ENCODE data around the gene SMIM8. TPM values are rescaled to one million over a fixed set of nuclear protein-coding genes. Genes with fewer than 3 reads are reported as not detected.
"Not testable (repeated sequence)": the region's sequence is repeated elsewhere in the genome, so short reads cannot be mapped to it uniquely, and the experiment has no call there.

The SMIM8 gene
- 7.0 and 8.2 TPM in 2 replicates for total RNA-seq (2014; rRNA removed; shearing (Covaris generic))

- peak; percentile 94 for DNase-seq
- Histone ChIP-seq H3K36me3 (replicated peaks; ENCODE audit: control insufficient read depth, insufficient read depth, low read length) (no peaks in the 10 kb centered on the region), H3K27me3 (ENCODE audit: control insufficient read depth, insufficient read depth, low read length) (no peaks in the 10 kb centered on the region), H3K4me3 (ENCODE audit: insufficient read depth, low read depth, low read length) (peak within 1 kb of the TSS; percentile 98)
Measured at GRCh38 chr6:87322304-87323212, at the start of gene SMIM8. Gene SMIM8, plus strand, starts transcription at chr6:87322588. Its CDS starts 14,444 bp downstream, at chr6:87337032.

- Histone ChIP-seq H3K36me3 (replicated peaks; ENCODE audit: control insufficient read depth, insufficient read depth, low read length) (no peaks in the 10 kb centered on the region), H3K27me3 (ENCODE audit: control insufficient read depth, insufficient read depth, low read length) (no peaks in the 10 kb centered on the region), H3K4me3 (ENCODE audit: insufficient read depth, low read depth, low read length) (no peak overlapping the region)
- no peak for DNase-seq
Measured at GRCh38 chr6:87274660-87275274, 47.6 kb upstream of the SMIM8 start.

- H3K27me3 ChIP-seq (ENCODE audit: control insufficient read depth, insufficient read depth, low read length) = no peaks in the 10 kb centered on the region
- no peak for DNase-seq
- no peak overlapping the region for H3K4me3 ChIP-seq (ENCODE audit: insufficient read depth, low read depth, low read length)
- H3K36me3 ChIP-seq (replicated peaks; ENCODE audit: control insufficient read depth, insufficient read depth, low read length) = no peaks in the 10 kb centered on the region
Measured at GRCh38 chr6:87276624-87277023, 45.8 kb upstream of the SMIM8 start.

GRCh38 chr6:87277123-87277522 is 45.3 kb upstream of the SMIM8 start:
- Histone ChIP-seq H3K36me3 (replicated peaks; ENCODE audit: control insufficient read depth, insufficient read depth, low read length) (no peaks in the 10 kb centered on the region), H3K4me3 (ENCODE audit: insufficient read depth, low read depth, low read length) (no peak overlapping the region), H3K27me3 (ENCODE audit: control insufficient read depth, insufficient read depth, low read length) (no peaks in the 10 kb centered on the region)
- DNase-seq = no peak

GRCh38 chr6:87279196-87279595 is 43.2 kb upstream of the SMIM8 start:
- H3K4me3 ChIP-seq (ENCODE audit: insufficient read depth, low read depth, low read length) = no peak overlapping the region
- no peaks in the 10 kb centered on the region for H3K27me3 ChIP-seq (ENCODE audit: control insufficient read depth, insufficient read depth, low read length)
- no peaks in the 10 kb centered on the region for H3K36me3 ChIP-seq (replicated peaks; ENCODE audit: control insufficient read depth, insufficient read depth, low read length)
- no peak for DNase-seq

GRCh38 chr6:87281426-87281825 is 41.0 kb upstream of the SMIM8 start:
- Histone ChIP-seq H3K27me3 (ENCODE audit: control insufficient read depth, insufficient read depth, low read length) (no peaks in the 10 kb centered on the region), H3K36me3 (replicated peaks; ENCODE audit: control insufficient read depth, insufficient read depth, low read length) (no peaks in the 10 kb centered on the region), H3K4me3 (ENCODE audit: insufficient read depth, low read depth, low read length) (no peak overlapping the region)
- no peak for DNase-seq

- H3K4me3 ChIP-seq (ENCODE audit: insufficient read depth, low read depth, low read length) = no peak overlapping the region
- DNase-seq = no peak
Measured at GRCh38 chr6:87282743-87283142, 39.6 kb upstream of the SMIM8 start.

GRCh38 chr6:87283461-87283860 is 38.9 kb upstream of the SMIM8 start:
- Histone ChIP-seq H3K36me3 (replicated peaks; ENCODE audit: control insufficient read depth, insufficient read depth, low read length) (no peaks in the 10 kb centered on the region), H3K4me3 (ENCODE audit: insufficient read depth, low read depth, low read length) (no peak overlapping the region), H3K27me3 (ENCODE audit: control insufficient read depth, insufficient read depth, low read length) (no peaks in the 10 kb centered on the region)
- DNase-seq = no peak

More at GRCh38 chr6:87282743-87283142, 39.6 kb upstream of the SMIM8 start:
- Histone ChIP-seq H3K36me3 (replicated peaks; ENCODE audit: control insufficient read depth, insufficient read depth, low read length) (no peaks in the 10 kb centered on the region), H3K27me3 (ENCODE audit: control insufficient read depth, insufficient read depth, low read length) (no peaks in the 10 kb centered on the region)

- H3K27me3 ChIP-seq (ENCODE audit: control insufficient read depth, insufficient read depth, low read length) = no peaks in the 10 kb centered on the region
- H3K36me3 ChIP-seq (replicated peaks; ENCODE audit: control insufficient read depth, insufficient read depth, low read length) = no peaks in the 10 kb centered on the region
- no peak for DNase-seq
- no peak overlapping the region for H3K4me3 ChIP-seq (ENCODE audit: insufficient read depth, low read depth, low read length)
Measured at GRCh38 chr6:87287251-87287650, 35.1 kb upstream of the SMIM8 start.

GRCh38 chr6:87289571-87289970 is 32.8 kb upstream of the SMIM8 start:
- H3K4me3 ChIP-seq (ENCODE audit: insufficient read depth, low read depth, low read length) = no peak overlapping the region

GRCh38 chr6:87291883-87292282 is 30.5 kb upstream of the SMIM8 start:
- Histone ChIP-seq H3K27me3 (ENCODE audit: control insufficient read depth, insufficient read depth, low read length) (no peaks in the 10 kb centered on the region), H3K36me3 (replicated peaks; ENCODE audit: control insufficient read depth, insufficient read depth, low read length) (no peaks in the 10 kb centered on the region), H3K4me3 (ENCODE audit: insufficient read depth, low read depth, low read length) (no peak overlapping the region)
- DNase-seq = no peak

More at GRCh38 chr6:87289571-87289970, 32.8 kb upstream of the SMIM8 start:
- Histone ChIP-seq H3K27me3 (ENCODE audit: control insufficient read depth, insufficient read depth, low read length) (no peaks in the 10 kb centered on the region), H3K36me3 (replicated peaks; ENCODE audit: control insufficient read depth, insufficient read depth, low read length) (no peaks in the 10 kb centered on the region)
- DNase-seq = no peak

- DNase-seq = no peak
- Histone ChIP-seq H3K27me3 (ENCODE audit: control insufficient read depth, insufficient read depth, low read length) (no peaks in the 10 kb centered on the region), H3K4me3 (ENCODE audit: insufficient read depth, low read depth, low read length) (no peak overlapping the region), H3K36me3 (replicated peaks; ENCODE audit: control insufficient read depth, insufficient read depth, low read length) (no peaks in the 10 kb centered on the region)
Measured at GRCh38 chr6:87293526-87293925, 28.9 kb upstream of the SMIM8 start.

GRCh38 chr6:87297119-87297518 is 25.3 kb upstream of the SMIM8 start:
- Histone ChIP-seq H3K4me3 (ENCODE audit: insufficient read depth, low read depth, low read length) (no peak overlapping the region), H3K36me3 (replicated peaks; ENCODE audit: control insufficient read depth, insufficient read depth, low read length) (no peaks in the 10 kb centered on the region), H3K27me3 (ENCODE audit: control insufficient read depth, insufficient read depth, low read length) (no peaks in the 10 kb centered on the region)
- DNase-seq = no peak

GRCh38 chr6:87301277-87301676 is 21.1 kb upstream of the SMIM8 start:
- not testable (repeated sequence) for DNase-seq; H3K36me3 ChIP-seq (replicated peaks; ENCODE audit: control insufficient read depth, insufficient read depth, low read length); H3K4me3 ChIP-seq (ENCODE audit: insufficient read depth, low read depth, low read length); H3K27me3 ChIP-seq (ENCODE audit: control insufficient read depth, insufficient read depth, low read length)

GRCh38 chr6:87308970-87309369 is 13.4 kb upstream of the SMIM8 start:
- no peak for DNase-seq
- Histone ChIP-seq H3K27me3 (ENCODE audit: control insufficient read depth, insufficient read depth, low read length) (no peaks in the 10 kb centered on the region), H3K4me3 (ENCODE audit: insufficient read depth, low read depth, low read length) (no peak overlapping the region), H3K36me3 (replicated peaks; ENCODE audit: control insufficient read depth, insufficient read depth, low read length) (no peaks in the 10 kb centered on the region)

All from H7 (cell line).